HL-60/S4 treated with phorbol 12-myristate 13-acetate at 8.2 ng/mL for 4 days and 3 days (cell line): ENCODE results near the gene FAAP100.
"Not testable (repeated sequence)": the region's sequence is repeated elsewhere in the genome, so short reads cannot be mapped to it uniquely, and the experiment has no call there.

Source experiments
- in situ Hi-C: fragments of 300-500 bp; cut with MboI; formaldehyde crosslinking; loops from 2 replicates; pipeline ENCODE4 v1.15.0; 2022; ENCODE audit warnings: low sequenced_read_pairs

Gene FAAP100

GRCh38 chr17:81538651-81539570 lies 13.2 kb downstream of the FAAP100 start:
- in situ Hi-C loops: no loop called here

DNA sequence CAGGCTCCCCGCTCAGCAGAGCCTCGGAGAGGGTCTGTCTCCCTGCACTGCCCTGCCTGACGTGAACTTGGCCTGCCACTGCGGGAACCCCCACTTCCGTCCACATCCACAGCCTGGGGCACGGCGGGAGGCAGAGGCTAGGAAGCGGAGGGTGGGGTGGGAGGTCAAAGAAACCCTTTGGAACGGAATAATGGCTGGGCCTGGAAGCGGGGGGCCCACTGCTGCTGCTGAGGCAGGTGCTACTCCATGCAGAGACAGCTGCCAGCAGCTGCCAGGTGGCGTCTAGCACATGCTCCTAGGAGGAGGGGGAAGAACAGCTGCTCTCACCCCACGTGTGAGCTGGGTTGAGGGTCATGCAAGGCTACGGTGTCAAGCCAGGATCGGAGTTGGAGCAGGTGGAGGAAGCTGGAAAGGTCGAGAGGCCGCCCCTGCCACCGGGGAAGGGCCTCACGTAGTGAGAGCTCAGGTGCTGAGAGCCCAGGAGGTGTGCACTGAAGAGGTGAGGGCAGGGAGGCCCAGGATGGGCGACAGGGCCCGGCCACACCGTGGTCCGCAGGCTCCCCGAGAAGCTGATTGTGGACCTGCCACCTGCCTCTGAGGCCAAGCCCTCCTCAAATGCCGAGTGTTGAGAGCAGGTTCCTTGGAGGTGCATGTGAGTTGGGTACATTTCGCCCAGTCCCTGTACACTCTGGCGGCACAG lies 14.1 kb downstream of the FAAP100 start:
- in situ Hi-C loops: no loop called here

GRCh38 chr17:81537343-81537855 lies 14.8 kb downstream of the FAAP100 start:
- in situ Hi-C loops: no loop called here

GRCh38 chr17:81536299-81537290 lies 15.6 kb downstream of the FAAP100 start:
- in situ Hi-C loops: no loop called here

DNA sequence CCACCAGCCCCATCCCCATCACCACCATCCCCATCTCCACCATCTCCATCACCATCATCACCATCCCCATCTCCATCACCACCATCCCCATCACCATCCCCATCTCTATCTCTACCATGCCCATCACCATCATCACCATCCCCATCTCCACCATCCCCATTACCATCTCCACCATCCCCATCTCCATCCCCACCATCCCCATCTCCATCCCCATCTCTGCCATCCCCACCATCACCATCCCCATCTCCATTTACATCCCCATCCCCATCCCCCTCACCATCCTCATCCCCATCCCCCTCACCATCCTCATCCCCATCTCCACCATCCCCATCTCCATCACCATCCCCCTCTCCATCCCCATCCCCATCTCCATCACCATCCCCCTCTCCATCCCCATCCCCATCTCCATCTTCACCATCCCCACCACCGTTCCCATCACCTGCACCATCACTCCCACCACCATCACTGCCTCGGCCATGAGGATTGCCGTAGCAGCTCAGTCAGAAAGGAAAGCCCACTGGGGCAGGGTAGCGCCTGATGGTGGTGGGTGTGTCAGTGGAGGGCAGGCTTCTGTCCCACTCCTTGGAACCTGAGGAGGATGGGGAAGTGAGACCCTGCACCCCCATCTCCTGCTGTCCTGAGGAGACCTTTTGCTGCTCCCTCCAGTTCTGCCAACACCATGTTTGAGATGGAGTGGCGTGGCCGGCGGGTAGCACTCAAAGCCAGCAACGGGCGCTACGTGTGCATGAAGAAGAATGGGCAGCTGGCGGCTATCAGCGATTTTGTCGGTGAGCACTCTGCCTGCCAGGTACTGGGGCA lies 16.5 kb downstream of the FAAP100 start:
- in situ Hi-C loops: no loop called here

- in situ Hi-C loops: no loop called here
Observed at GRCh38 chr17:81535007-81535328, 17.2 kb downstream of the FAAP100 start.

DNA sequence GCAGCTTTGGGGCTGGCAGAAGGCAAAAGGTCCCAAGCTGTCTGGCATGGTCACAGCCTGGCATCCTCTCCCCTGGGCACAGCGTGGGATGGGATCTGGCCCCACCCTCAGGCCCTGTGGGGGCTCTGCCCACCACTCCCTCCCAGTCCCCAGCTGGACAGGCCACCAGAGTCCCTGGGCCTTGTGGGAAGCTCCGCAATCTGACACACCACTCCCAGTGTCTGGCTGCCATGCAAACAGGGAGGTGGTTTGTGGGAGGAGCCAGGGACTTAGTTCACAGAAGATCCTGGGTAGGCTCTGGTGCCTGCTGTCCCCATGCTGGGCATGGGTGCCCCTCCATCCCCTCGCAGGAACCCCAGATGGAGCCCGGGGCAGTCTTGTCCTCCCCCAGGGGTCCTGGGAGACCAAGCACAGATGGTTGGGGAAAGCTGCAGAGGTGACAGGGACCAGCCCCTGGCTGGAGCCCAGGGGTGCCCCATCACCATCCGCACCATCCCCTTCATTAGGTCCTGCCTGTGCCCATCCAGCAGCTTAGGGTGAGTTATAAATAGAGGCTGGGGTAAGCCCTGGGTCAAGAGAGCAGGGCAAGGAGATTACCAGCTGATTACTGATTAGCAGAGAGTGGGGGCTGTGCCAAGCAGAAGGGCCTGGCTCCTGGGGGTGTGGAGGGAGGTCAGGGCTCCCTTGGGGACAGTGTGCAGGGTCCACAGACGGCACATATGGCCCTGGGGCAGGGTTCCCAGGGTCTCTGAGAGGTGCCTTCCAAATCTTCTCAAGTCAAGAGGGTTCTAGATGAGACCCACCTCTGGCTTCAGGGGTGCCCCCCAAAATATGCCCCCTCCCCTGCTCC lies 17.8 kb downstream of the FAAP100 start:
- in situ Hi-C loops: no loop called here

DNA sequence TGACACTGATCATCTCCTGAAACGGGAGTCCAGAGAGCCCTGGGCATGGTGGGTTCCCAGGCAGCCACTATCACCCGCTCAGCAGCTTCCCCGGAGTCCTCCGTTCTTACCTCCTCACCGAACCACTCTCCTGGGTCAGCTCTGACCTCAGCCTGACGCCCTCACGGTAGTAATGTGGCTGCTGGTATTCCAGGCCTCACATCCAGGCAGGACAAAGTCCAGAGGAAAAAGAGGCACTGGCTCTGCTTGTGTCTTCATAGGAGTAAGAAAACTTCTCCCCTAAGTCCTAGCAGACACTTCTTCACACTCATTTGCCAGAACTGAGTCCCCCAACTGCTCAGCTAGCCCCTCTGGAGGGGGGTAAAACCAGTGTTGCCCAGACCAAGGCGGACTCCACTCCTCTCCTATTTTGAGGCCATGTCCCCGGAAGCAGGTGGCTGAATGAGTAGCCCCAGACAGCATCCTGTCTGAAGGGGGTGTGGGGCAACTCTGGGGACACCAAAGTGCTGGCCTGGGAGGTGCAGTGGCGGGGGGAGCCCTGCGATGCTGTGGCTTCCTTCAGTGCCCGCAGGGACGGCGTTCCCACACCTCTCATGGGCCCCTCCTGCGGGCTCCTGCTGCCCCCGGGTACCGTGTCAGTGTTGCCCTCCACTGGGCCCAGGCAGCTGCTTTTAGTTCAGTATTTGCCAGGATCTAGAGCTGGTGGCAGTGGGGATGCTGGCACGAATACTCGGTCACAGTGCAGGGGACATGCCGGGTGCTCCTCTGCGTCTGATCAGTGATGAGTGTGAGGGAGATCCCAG lies 18.6 kb downstream of the FAAP100 start:
- in situ Hi-C loops: no loop called here

DNA sequence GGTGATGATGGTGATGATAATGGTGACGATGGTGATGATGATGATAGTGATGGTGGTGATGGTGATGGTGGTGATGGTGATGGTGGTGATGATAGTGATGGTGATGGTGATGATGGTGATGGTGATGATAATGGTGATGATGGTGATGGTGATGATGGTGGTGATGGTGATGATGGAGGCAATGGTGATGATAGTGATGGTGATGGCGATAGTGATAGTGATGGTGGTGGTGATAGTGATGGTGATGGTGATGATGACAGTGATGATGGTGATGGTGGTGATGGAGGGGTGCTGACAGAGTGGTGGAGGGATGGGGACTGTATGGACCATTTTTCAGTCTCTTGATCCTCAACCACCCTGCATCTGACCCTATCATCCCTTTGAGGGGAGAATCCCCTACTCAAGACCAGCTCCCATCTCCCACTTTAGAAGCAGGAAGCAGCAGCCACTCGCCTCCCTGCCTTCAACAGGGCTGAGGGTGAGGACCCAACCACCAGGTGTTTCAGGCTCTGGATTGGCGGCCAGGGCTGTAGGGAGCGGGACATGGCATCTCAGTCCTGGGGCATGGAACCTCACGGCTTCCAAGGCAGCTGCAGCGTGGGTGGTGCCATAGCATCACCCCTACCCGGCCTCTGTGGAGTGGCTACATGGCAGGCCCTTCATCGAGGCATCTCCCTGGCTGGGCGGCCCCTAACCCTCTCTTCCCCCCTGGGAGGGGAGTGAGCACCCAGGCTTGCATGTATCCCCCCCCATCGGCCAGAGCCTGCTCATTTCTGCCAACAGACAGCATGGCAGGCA lies 19.5 kb downstream of the FAAP100 start:
- in situ Hi-C loops: no loop called here

GRCh38 chr17:81531998-81532404 lies 20.2 kb downstream of the FAAP100 start:
- in situ Hi-C loops: not testable (repeated sequence)

GRCh38 chr17:81531013-81531412 lies 21.1 kb downstream of the FAAP100 start:
- in situ Hi-C loops: not testable (repeated sequence)

GRCh38 chr17:81529437-81529803 lies 22.7 kb downstream of the FAAP100 start:
- in situ Hi-C loops: no loop called here

DNA sequence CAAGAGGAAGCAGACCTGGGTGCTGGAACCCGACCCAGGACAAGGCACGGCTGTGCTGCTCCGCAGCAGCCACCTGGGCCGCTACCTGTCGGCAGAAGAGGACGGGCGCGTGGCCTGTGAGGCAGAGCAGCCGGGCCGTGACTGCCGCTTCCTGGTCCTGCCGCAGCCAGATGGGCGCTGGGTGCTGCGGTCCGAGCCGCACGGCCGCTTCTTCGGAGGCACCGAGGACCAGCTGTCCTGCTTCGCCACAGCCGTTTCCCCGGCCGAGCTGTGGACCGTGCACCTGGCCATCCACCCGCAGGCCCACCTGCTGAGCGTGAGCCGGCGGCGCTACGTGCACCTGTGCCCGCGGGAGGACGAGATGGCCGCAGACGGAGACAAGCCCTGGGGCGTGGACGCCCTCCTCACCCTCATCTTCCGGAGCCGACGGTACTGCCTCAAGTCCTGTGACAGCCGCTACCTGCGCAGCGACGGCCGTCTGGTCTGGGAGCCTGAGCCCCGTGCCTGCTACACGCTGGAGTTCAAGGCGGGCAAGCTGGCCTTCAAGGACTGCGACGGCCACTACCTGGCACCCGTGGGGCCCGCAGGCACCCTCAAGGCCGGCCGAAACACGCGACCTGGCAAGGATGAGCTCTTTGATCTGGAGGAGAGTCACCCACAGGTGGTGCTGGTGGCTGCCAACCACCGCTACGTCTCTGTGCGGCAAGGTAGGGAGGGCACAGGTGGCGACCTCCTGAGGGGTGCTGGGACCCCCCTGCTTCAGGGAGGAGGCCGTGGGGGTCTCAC lies 23.3 kb downstream of the FAAP100 start:
- in situ Hi-C loops: no loop called here

GRCh38 chr17:81528384-81528650 lies 23.8 kb downstream of the FAAP100 start:
- in situ Hi-C loops: no loop called here

GRCh38 chr17:81527591-81528383 lies 24.4 kb downstream of the FAAP100 start, which contains the start of gene FSCN2:
Gene FSCN2 (plus strand): TSS chr17:81528377. CDS start chr17:81528532, 155 bp downstream.
- in situ Hi-C loops: no loop called here
